ENCODE measurements around the gene MIEF2.

MIEF2 gene

DNA sequence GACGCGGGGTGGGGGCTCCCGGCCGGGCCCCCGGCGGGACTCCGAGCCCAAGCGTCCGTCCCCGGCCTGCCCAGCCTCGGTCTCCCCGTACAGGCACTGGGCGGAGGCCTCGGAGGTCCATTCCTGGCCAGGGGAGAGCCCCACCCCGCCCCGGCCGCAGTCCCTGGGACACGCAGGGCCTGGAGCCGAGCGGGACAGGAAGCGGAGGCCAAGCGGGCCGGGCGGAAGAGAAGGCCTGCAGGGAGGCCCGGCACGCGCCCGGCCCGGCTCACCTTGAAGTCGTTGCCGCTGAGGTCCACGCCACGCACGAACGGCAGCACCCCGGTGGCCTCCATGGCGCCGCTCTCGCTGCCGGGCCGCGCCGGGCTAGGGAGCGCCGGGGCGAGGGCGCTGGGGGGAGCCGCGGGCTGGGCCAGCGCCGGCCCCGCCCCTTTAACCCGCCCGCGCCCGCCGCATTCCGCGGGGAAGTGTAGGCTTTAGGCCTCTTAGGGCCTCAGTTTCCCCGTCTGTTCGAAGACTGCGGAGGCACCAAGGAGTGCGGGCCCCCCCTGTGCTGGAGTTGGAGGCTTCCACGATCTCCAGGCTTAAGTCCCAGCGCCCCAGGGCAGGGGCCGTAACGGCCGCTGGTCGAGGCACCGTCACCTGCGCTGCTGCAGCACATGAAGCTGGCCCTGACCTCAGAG is 2.0 kb upstream of the MIEF2 start, which contains the start of gene FLII:
FLII (minus strand) TSS at position 383 of the 683 bp plus-strand sequence; CDS start at position 335, 48 bp downstream.
- Mint-ChIP-seq H3K27ac (peak within 1 kb of the TSS; percentile 89), H3K36me3 (peaks cover 15% of the 10 kb centered on the region), H3K4me3 (peak within 1 kb of the TSS; percentile 90), H3K27me3 (no peaks in the 10 kb centered on the region), H3K4me1 (peaks cover 42% of the 10 kb centered on the region), H3K9me3 (no peaks in the 10 kb centered on the region)
- peak; percentile 67 for ATAC-seq

DNA sequence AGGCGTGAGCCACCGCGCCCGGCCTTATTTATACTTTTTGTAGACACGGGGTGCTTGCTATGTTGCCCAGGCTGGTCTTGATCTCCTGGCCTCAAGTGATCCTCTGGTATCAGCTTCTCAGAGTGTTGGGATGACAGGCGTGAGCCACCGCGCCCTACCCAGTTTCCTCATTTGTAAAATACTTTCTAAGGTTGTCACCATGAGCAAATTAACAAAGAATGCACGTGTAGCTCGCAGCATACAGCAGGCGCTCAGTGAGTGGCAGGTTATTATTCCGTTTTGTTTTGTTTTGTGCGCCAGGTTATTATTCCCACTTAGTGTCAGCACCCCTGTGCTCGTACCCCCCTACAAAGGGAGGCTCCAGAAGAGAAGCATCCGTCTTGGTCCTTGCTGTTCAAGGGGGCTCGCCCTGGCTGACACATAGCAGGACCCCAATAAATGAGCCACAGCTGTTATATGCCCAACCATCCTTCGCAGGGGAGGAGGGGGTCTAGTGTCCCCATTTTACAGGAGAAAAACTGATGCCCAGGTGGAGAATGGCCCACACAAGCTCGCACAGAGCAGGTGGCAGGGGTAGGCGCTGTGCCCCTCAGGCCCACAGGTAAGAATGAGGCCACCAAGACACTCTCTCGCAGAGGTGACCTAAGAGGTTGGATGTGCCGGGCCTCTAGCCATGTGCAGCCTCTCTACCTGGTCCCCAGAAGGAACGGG is 686 bp upstream of the MIEF2 start:
- peak; percentile 0 for ATAC-seq
- H3K36me3 Mint-ChIP-seq, result peaks cover 7% of the 10 kb centered on the region
- no peaks in the 10 kb centered on the region for H3K27me3 Mint-ChIP-seq
- H3K27ac Mint-ChIP-seq, result peak overlapping the region; percentile 85
- peaks cover 42% of the 10 kb centered on the region for H3K4me1 Mint-ChIP-seq
- peak overlapping the region; percentile 86 for H3K4me3 Mint-ChIP-seq
- H3K9me3 Mint-ChIP-seq, result no peaks in the 10 kb centered on the region

GRCh38 chr17:18261146-18261515 is 669 bp downstream of the MIEF2 start:
- no peaks in the 10 kb centered on the region for H3K9me3 Mint-ChIP-seq
- H3K27me3 Mint-ChIP-seq, result no peaks in the 10 kb centered on the region
- H3K27ac Mint-ChIP-seq, result peak overlapping the region; percentile 85
- peaks cover 7% of the 10 kb centered on the region for H3K36me3 Mint-ChIP-seq
- H3K4me3 Mint-ChIP-seq, result peak overlapping the region; percentile 86
- peak; percentile 17 for ATAC-seq
- H3K4me1 Mint-ChIP-seq, result peaks cover 42% of the 10 kb centered on the region

DNA sequence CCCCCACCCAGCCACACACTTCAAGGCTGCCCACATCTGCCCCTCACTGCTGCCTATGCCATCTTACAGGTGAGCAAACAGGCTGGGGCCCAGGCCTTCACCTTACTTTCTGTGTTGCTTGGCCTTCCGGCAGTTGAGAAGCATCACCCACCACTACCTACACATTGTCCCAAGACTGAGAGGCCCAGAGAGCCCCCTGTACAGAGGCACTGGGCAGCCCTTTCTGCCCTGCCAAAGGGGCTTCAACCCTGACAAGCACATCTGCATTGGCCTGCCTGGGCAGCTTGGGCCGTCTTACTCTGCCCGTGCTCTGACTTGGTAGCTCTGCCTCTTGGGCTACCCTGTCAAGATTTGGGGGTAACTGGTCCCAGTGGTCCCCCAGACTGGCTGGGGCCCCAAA is 1.2 kb downstream of the MIEF2 start:
- Mint-ChIP-seq H3K36me3 (peaks cover 7% of the 10 kb centered on the region), H3K4me3 (peak overlapping the region; percentile 86), H3K9me3 (no peaks in the 10 kb centered on the region), H3K4me1 (peaks cover 40% of the 10 kb centered on the region), H3K27ac (peak overlapping the region; percentile 85), H3K27me3 (no peaks in the 10 kb centered on the region)
- no peak for ATAC-seq

DNA sequence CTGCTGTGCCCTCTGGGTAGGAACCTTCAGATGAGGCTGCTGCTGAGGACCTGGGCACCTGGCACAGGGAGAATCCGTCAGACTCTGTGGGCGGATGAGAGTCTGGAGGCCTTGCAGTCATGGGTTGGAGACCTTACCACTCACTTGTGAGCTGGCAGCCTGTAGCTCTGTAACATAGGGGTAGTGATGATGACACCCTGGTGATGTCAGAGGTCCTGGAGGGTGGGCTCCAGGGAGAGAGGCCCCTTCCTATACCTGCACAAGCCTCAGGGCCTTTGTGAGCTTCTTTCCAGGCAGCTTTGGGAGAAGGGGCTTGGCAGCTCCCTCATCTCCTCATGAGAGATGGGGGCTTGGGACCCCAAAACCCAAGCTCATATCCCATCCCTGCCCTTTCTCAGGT is 1.6 kb downstream of the MIEF2 start:
- Mint-ChIP-seq H3K27me3 (no peaks in the 10 kb centered on the region), H3K36me3 (peaks cover 7% of the 10 kb centered on the region), H3K27ac (peak overlapping the region; percentile 85), H3K9me3 (no peaks in the 10 kb centered on the region), H3K4me3 (peak overlapping the region; percentile 86), H3K4me1 (peaks cover 36% of the 10 kb centered on the region)
- no peak for ATAC-seq

GRCh38 chr17:18262641-18263040 is 2.2 kb downstream of the MIEF2 start:
- Mint-ChIP-seq H3K27me3 (no peaks in the 10 kb centered on the region), H3K9me3 (no peaks in the 10 kb centered on the region), H3K36me3 (peaks cover 7% of the 10 kb centered on the region), H3K4me1 (peaks cover 30% of the 10 kb centered on the region), H3K27ac (no peak overlapping the region), H3K4me3 (no peak overlapping the region)
- no peak for ATAC-seq

DNA sequence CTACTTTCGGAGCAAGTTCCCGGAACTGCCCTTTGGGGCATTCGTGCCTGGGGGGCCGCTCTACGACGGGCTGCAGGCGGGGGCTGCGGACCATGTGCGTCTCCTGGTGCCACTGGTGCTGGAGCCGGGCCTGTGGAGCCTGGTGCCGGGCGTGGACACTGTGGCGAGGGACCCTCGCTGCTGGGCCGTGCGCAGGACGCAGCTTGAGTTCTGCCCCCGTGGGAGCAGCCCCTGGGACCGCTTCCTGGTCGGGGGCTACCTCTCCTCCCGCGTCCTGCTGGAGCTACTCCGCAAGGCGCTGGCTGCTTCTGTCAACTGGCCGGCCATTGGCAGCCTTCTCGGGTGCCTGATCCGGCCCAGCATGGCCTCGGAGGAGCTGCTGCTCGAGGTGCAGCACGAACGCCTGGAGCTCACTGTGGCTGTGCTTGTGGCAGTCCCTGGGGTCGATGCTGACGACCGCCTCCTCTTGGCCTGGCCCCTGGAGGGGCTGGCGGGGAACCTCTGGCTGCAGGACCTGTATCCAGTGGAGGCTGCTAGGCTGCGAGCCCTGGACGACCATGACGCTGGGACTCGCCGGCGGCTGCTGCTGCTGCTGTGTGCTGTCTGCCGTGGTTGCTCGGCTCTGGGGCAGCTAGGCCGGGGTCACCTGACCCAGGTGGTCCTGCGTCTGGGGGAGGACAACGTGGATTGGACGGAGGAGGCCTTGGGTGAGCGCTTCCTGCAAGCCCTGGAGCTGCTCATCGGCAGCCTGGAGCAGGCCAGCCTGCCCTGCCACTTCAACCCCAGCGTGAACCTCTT is 3.6 kb downstream of the MIEF2 start:
- H3K27me3 Mint-ChIP-seq, result no peaks in the 10 kb centered on the region
- no peak overlapping the region for H3K4me3 Mint-ChIP-seq
- H3K27ac Mint-ChIP-seq, result no peak overlapping the region
- ATAC-seq, result no peak
- H3K4me1 Mint-ChIP-seq, result peaks cover 26% of the 10 kb centered on the region
- H3K36me3 Mint-ChIP-seq, result peaks cover 7% of the 10 kb centered on the region
- no peaks in the 10 kb centered on the region for H3K9me3 Mint-ChIP-seq

GRCh38 chr17:18267366-18267765 is 6.9 kb downstream of the MIEF2 start:
- Mint-ChIP-seq H3K4me1 (peaks cover 3% of the 10 kb centered on the region), H3K9me3 (no peaks in the 10 kb centered on the region), H3K27me3 (no peaks in the 10 kb centered on the region), H3K27ac (no peak overlapping the region), H3K36me3 (peaks cover 7% of the 10 kb centered on the region), H3K4me3 (no peak overlapping the region)
- no peak for ATAC-seq

DNA sequence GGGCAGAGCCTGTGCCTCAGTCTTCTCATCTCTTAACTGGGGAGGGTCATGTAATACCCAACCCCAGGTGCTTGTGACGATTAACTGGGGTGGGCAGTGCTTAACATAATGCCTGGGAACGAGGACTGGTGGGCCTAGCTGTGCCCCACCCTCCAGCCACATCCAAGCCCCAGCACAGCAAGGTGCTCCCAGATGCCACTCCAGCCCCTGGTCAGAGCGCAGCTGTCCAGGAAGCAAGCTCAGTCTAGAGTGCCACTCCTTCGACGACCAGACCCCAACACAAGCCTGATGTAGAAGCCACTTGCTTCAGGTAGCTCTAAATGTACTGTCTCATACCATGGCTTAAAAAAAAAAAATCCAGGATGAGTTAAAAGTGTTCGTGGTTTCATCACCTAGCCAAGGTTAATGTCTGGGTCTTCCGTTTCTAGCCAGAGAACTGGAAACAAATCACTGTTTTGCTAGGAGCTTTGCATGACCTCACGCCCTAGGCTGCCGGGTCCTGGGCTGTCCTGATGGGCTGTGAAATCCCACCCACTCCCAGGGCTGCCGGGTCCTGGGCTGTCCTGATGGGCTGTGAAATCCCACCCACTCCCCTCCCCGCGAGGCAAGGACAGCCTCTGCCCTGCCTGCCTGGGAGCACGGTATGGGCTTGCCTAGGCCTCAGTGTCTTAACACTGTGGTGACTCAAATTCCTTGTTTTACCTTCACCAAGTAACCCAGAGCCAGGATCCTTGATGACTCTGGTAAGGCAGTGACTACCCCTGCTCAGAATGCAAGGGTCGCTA is 7.7 kb downstream of the MIEF2 start:
- no peaks in the 10 kb centered on the region for H3K4me1 Mint-ChIP-seq
- no peak for ATAC-seq
- no peak overlapping the region for H3K4me3 Mint-ChIP-seq
- H3K27me3 Mint-ChIP-seq, result no peaks in the 10 kb centered on the region
- no peak overlapping the region for H3K27ac Mint-ChIP-seq
- peaks cover 9% of the 10 kb centered on the region for H3K36me3 Mint-ChIP-seq
- H3K9me3 Mint-ChIP-seq, result no peaks in the 10 kb centered on the region

- no peak overlapping the region for H3K27ac Mint-ChIP-seq
These were observed 9.8 kb downstream of the MIEF2 start for GRCh38 chr17:18270046-18270931.

GRCh38 chr17:18277076-18277475 is 16.6 kb downstream of the MIEF2 start:
- no peaks in the 10 kb centered on the region for H3K27me3 Mint-ChIP-seq
- peaks cover 37% of the 10 kb centered on the region for H3K36me3 Mint-ChIP-seq
- H3K9me3 Mint-ChIP-seq, result no peaks in the 10 kb centered on the region
- H3K27ac Mint-ChIP-seq, result no peak overlapping the region
- no peaks in the 10 kb centered on the region for H3K4me1 Mint-ChIP-seq
- no peak for ATAC-seq
- no peak overlapping the region for H3K4me3 Mint-ChIP-seq

More at GRCh38 chr17:18270046-18270931, 9.8 kb downstream of the MIEF2 start:
- Mint-ChIP-seq H3K9me3 (no peaks in the 10 kb centered on the region), H3K4me3 (no peak overlapping the region), H3K27me3 (no peaks in the 10 kb centered on the region), H3K4me1 (no peaks in the 10 kb centered on the region), H3K36me3 (peaks cover 6% of the 10 kb centered on the region)
- ATAC-seq, result peak; percentile 24

DNA sequence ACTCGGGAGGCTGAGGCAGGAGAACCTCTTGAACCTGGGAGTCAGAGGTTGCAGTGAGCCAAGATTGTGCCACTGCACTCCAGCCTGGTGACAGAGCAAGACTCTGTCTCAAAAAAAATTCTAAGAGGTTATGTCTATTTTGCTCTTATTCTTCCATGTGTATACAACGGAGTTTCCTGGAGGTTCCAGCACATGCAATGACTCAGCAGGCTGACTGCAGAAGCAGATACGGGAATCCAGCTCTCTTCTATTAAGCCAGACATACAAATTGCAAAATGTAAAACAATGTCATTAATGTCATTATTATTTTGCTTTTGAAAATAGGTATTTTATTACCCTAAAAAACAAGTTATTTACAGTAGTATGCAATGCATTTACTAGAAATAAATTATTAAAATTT is 18.4 kb downstream of the MIEF2 start:
- peaks cover 48% of the 10 kb centered on the region for H3K36me3 Mint-ChIP-seq
- H3K4me1 Mint-ChIP-seq, result no peaks in the 10 kb centered on the region
- H3K27me3 Mint-ChIP-seq, result no peaks in the 10 kb centered on the region

DNA sequence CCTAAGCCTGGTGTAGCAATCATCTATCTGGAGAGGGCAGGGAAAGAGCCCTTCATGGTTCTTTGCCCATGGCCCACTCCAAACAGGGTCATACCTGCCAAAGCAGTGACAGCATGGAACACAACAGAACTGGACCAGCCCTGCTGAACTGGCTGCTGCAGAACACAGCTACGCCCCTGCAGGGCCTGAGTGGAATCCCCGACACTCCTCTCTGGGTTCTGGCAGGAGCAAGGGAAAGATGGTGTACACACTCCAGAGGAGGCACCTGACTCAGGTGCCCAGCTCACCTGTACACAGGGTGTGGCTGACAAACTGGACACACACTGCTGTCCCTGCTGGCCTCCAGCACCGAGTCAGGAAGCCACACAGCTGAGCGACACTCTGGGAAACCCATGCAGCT is 19.8 kb downstream of the MIEF2 start:
- Mint-ChIP-seq H3K27ac (no peak overlapping the region), H3K4me1 (no peaks in the 10 kb centered on the region), H3K9me3 (no peaks in the 10 kb centered on the region), H3K27me3 (no peaks in the 10 kb centered on the region), H3K4me3 (no peak overlapping the region), H3K36me3 (peaks cover 54% of the 10 kb centered on the region)
- ATAC-seq, result no peak

More for the DNA sequence above, 18.4 kb downstream of the MIEF2 start:
- Mint-ChIP-seq H3K4me3 (no peak overlapping the region), H3K27ac (no peak overlapping the region), H3K9me3 (no peaks in the 10 kb centered on the region)
- no peak for ATAC-seq

- Mint-ChIP-seq H3K27ac (no peak overlapping the region), H3K27me3 (no peaks in the 10 kb centered on the region), H3K36me3 (peaks cover 59% of the 10 kb centered on the region), H3K4me3 (no peak overlapping the region), H3K4me1 (no peaks in the 10 kb centered on the region), H3K9me3 (no peaks in the 10 kb centered on the region)
- no peak for ATAC-seq
These were observed 20.4 kb downstream of the MIEF2 start for GRCh38 chr17:18280766-18281371.
